Neural cell (in vitro differentiated cells): ENCODE data around the gene FAM171A2. TPM values are rescaled to one million over a fixed set of nuclear protein-coding genes. Genes with fewer than 3 reads are reported as not detected.

ENCODE experiments used
- polyA plus RNA-seq: library from polyadenylated mRNA; depleted of rRNA; stranded (reverse); fragments of >200 nt; gene quantifications from 2 replicates; pipeline ENCODE4 v1.2.3, GENCODE V29; 2014
- small RNA-seq, 3 experiments: library from RNA; depleted of rRNA; stranded (forward); fragments of <200 nt; gene quantifications; one replicate each; pipeline ENCODE3, GENCODE V24; 2012

FAM171A2 gene
- polyA plus RNA-seq, 1 donor from 2014 or later, result 73.6 TPM

Small RNA genes within 50 kb of the gene (small RNA-seq; reads per million reads assigned to genes)
- gene RF00012 (0 to 0.41 (median 0.10) reads per million in 3 experiments), gene RN7SL258P (0 reads per million in 3 experiments), gene RNU6-453P (0.06 to 0.49 (median 0.07) reads per million in 3 experiments)

Other genes with a start within 250 kb of the FAM171A2 start
- 93.0 and 97.8 TPM in 2 replicates for gene HDAC5, start 240.2 kb downstream of the FAM171A2 start, polyA plus RNA-seq
- gene HROB, start 221.9 kb downstream of the FAM171A2 start, polyA plus RNA-seq, result 1.3 TPM in 2 replicates
- gene ASB16, start 193.1 kb downstream of the FAM171A2 start, polyA plus RNA-seq, result not detected in 2 replicates
- gene TMUB2, start 176.9 kb downstream of the FAM171A2 start, polyA plus RNA-seq, result 59.9 and 77.4 TPM in 2 replicates
- 93.5 and 97.2 TPM in 2 replicates for gene ATXN7L3, start 164.0 kb downstream of the FAM171A2 start, polyA plus RNA-seq
- gene UBTF, start 144.2 kb downstream of the FAM171A2 start, polyA plus RNA-seq, result 71.7 and 73.8 TPM in 2 replicates
- gene SLC4A1, start 95.7 kb downstream of the FAM171A2 start, polyA plus RNA-seq, result 0.05 TPM in 1 of 2 replicates, not detected in the other
- 279 and 326 TPM in 2 replicates for gene RUNDC3A, start 55.3 kb downstream of the FAM171A2 start, polyA plus RNA-seq
- 73.4 and 98.8 TPM in 2 replicates for gene SLC25A39, start 39.0 kb downstream of the FAM171A2 start, polyA plus RNA-seq
- gene GRN, start 18.6 kb downstream of the FAM171A2 start, polyA plus RNA-seq, result 18.9 and 21.8 TPM in 2 replicates
- 3.1 and 3.9 TPM in 2 replicates for gene ITGA2B, start 25.8 kb upstream of the FAM171A2 start, polyA plus RNA-seq
- 18.5 and 24.5 TPM in 2 replicates for gene GPATCH8, start 139.6 kb upstream of the FAM171A2 start, polyA plus RNA-seq
- gene FZD2, start 193.6 kb upstream of the FAM171A2 start, polyA plus RNA-seq, result 2.5 and 3.0 TPM in 2 replicates